GM12878 (cell line): ENCODE measurements around the gene EXO1.

Source experiments
- BACH1 ChIP-seq: fragments of 450-650 bp; IDR thresholded peaks from 2 replicates; pipeline ENCODE4 v1.6.1; 2017; ENCODE audit warnings: mild to moderate bottlenecking, borderline replicate concordance
- BHLHE40 ChIP-seq, 2 experiments: fragments of 450-650 bp in 1 of 2; IDR thresholded peaks; 2 replicates each; pipeline ENCODE4 v1.6.1; 2011 to 2017; ENCODE audit warnings: low read depth in 2 of 2, borderline replicate concordance in 1 of 2, improper control_type of control experiment in 1 of 2, low read length in 1 of 2, mild to moderate bottlenecking in 1 of 2
- FOS ChIP-seq: IDR thresholded peaks from 3 replicates; pipeline ENCODE4 v1.6.1; 2011; ENCODE audit warnings: borderline replicate concordance; ENCODE audit not compliant: insufficient read length; ENCODE audit errors: extremely low read depth
- GABPA ChIP-seq: IDR thresholded peaks from 2 replicates; pipeline ENCODE4 v1.6.1; 2014; ENCODE audit warnings: antibody characterized with exemption, low read depth, mild to moderate bottlenecking, inconsistent platforms
- NFYB ChIP-seq: IDR thresholded peaks from 2 replicates; pipeline ENCODE4 v1.6.1; 2011; ENCODE audit warnings: low read depth, mild to moderate bottlenecking, low read length, improper control_type of control experiment, moderate library complexity; ENCODE audit not compliant: insufficient read depth
- POLR2A ChIP-seq: IDR thresholded peaks from 2 replicates; pipeline ENCODE4 v1.6.1; 2011; ENCODE audit warnings: low read depth, mild to moderate bottlenecking, low read length
- RCOR1 ChIP-seq: conservative IDR thresholded peaks from 2 replicates; pipeline ENCODE4 v1.6.1; 2012; ENCODE audit warnings: low read depth, low read length, improper control_type of control experiment
- RFX5 ChIP-seq: IDR thresholded peaks from 2 replicates; pipeline ENCODE4 v1.6.1; 2011; ENCODE audit warnings: low read depth, low read length, improper control_type of control experiment
- SREBF2 ChIP-seq: IDR thresholded peaks from 2 replicates; pipeline ENCODE4 v1.6.1; 2012; ENCODE audit warnings: mild to moderate bottlenecking, low read length
- TCF12 ChIP-seq: IDR thresholded peaks from 2 replicates; pipeline ENCODE4 v1.6.1; 2011; ENCODE audit warnings: low read depth, mild to moderate bottlenecking, low read length
- TF ChIP-seq, protein P1 (sequence below), 3 experiments: IDR thresholded peaks in 2 of 3; conservative IDR thresholded peaks in 1 of 3; 2 replicates each; pipeline ENCODE4 v1.5.1; 2011; ENCODE audit warnings: low read depth in 3 of 3, low read length in 3 of 3, mild to moderate bottlenecking in 3 of 3, control low read depth in 2 of 3, moderate library complexity in 2 of 3, inconsistent platforms in 1 of 3, mixed read lengths in 1 of 3; ENCODE audit not compliant: control insufficient read depth in 2 of 3, insufficient read depth in 1 of 3; ENCODE audit errors: extremely low read depth in 1 of 3
- TF ChIP-seq, protein P2 (sequence below): IDR thresholded peaks from 2 replicates; pipeline ENCODE4 v1.6.1; 2012; ENCODE audit warnings: improper control_type of control experiment, low read depth, low read length; ENCODE audit not compliant: insufficient replicate concordance
- TF ChIP-seq, protein P3 (sequence below): fragments of 450-650 bp; IDR thresholded peaks from 2 replicates; pipeline ENCODE4 v1.6.1; 2018; ENCODE audit warnings: borderline replicate concordance, mild to moderate bottlenecking; ENCODE audit not compliant: partially characterized antibody

DNA sequence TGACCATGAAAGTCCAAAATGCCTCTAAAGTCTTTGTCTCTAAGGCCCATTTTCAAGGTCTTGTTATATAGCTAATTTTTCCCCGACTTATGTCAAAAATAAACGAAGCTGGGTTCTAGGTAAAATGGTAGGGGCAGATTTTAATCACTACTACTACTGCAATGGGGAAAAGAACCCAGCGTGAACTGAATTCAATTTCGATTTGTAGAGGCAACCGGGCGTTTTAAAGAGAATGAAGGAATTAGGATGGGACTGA lies 536 bp upstream of the EXO1 start:
- TF ChIP-seq, protein P1, sequence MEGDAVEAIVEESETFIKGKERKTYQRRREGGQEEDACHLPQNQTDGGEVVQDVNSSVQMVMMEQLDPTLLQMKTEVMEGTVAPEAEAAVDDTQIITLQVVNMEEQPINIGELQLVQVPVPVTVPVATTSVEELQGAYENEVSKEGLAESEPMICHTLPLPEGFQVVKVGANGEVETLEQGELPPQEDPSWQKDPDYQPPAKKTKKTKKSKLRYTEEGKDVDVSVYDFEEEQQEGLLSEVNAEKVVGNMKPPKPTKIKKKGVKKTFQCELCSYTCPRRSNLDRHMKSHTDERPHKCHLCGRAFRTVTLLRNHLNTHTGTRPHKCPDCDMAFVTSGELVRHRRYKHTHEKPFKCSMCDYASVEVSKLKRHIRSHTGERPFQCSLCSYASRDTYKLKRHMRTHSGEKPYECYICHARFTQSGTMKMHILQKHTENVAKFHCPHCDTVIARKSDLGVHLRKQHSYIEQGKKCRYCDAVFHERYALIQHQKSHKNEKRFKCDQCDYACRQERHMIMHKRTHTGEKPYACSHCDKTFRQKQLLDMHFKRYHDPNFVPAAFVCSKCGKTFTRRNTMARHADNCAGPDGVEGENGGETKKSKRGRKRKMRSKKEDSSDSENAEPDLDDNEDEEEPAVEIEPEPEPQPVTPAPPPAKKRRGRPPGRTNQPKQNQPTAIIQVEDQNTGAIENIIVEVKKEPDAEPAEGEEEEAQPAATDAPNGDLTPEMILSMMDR (IDR thresholded peaks at IDR 0.05 in 2 of 3, conservative IDR thresholded peaks at IDR 0.05 in 1 of 3; ENCODE audit: control insufficient read depth in 2 of 3, extremely low read depth in 1 of 3, insufficient read depth in 1 of 3, low read depth in 3 of 3, low read length in 3 of 3) = no peak
- TF ChIP-seq RFX5 (no peak), BACH1 (no peak), TCF12 (no peak), BHLHE40 (IDR thresholded peaks at IDR 0.05; ENCODE audit: borderline replicate concordance in 1 of 2, low read depth in 2 of 2, low read length in 1 of 2) (no peak), SREBF2 (no peak), NFYB (no peak), RCOR1 (no peak), POLR2A (no peak), GABPA (no peak), FOS (no peak)
- TF ChIP-seq, protein P2, sequence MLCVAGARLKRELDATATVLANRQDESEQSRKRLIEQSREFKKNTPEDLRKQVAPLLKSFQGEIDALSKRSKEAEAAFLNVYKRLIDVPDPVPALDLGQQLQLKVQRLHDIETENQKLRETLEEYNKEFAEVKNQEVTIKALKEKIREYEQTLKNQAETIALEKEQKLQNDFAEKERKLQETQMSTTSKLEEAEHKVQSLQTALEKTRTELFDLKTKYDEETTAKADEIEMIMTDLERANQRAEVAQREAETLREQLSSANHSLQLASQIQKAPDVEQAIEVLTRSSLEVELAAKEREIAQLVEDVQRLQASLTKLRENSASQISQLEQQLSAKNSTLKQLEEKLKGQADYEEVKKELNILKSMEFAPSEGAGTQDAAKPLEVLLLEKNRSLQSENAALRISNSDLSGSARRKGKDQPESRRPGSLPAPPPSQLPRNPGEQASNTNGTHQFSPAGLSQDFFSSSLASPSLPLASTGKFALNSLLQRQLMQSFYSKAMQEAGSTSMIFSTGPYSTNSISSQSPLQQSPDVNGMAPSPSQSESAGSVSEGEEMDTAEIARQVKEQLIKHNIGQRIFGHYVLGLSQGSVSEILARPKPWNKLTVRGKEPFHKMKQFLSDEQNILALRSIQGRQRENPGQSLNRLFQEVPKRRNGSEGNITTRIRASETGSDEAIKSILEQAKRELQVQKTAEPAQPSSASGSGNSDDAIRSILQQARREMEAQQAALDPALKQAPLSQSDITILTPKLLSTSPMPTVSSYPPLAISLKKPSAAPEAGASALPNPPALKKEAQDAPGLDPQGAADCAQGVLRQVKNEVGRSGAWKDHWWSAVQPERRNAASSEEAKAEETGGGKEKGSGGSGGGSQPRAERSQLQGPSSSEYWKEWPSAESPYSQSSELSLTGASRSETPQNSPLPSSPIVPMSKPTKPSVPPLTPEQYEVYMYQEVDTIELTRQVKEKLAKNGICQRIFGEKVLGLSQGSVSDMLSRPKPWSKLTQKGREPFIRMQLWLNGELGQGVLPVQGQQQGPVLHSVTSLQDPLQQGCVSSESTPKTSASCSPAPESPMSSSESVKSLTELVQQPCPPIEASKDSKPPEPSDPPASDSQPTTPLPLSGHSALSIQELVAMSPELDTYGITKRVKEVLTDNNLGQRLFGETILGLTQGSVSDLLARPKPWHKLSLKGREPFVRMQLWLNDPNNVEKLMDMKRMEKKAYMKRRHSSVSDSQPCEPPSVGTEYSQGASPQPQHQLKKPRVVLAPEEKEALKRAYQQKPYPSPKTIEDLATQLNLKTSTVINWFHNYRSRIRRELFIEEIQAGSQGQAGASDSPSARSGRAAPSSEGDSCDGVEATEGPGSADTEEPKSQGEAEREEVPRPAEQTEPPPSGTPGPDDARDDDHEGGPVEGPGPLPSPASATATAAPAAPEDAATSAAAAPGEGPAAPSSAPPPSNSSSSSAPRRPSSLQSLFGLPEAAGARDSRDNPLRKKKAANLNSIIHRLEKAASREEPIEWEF = no peak
- TF ChIP-seq, protein P3, sequence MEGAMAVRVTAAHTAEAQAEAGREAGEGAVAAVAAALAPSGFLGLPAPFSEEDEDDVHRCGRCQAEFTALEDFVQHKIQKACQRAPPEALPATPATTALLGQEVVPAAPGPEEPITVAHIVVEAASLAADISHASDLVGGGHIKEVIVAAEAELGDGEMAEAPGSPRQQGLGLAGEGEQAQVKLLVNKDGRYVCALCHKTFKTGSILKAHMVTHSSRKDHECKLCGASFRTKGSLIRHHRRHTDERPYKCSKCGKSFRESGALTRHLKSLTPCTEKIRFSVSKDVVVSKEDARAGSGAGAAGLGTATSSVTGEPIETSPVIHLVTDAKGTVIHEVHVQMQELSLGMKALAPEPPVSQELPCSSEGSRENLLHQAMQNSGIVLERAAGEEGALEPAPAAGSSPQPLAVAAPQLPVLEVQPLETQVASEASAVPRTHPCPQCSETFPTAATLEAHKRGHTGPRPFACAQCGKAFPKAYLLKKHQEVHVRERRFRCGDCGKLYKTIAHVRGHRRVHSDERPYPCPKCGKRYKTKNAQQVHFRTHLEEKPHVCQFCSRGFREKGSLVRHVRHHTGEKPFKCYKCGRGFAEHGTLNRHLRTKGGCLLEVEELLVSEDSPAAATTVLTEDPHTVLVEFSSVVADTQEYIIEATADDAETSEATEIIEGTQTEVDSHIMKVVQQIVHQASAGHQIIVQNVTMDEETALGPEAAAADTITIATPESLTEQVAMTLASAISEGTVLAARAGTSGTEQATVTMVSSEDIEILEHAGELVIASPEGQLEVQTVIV = no peak
